Ishikawa (cell line): ENCODE measurements around the gene ACKR3.

Experiments used
- CEBPB ChIP-seq: IDR thresholded peaks from 2 replicates; pipeline ENCODE4 v1.6.1; 2012
- CREB1 ChIP-seq: IDR thresholded peaks from 2 replicates; pipeline ENCODE4 v1.6.1; 2012; ENCODE audit warnings: low read depth
- EGR1 ChIP-seq: IDR thresholded peaks from 2 replicates; pipeline ENCODE4 v1.6.1; 2012
- EP300 ChIP-seq: IDR thresholded peaks from 2 replicates; pipeline ENCODE4 v1.6.1; 2012; ENCODE audit warnings: borderline replicate concordance
- FOXM1 ChIP-seq: IDR thresholded peaks from 2 replicates; pipeline ENCODE4 v1.6.1; 2012; ENCODE audit warnings: low read depth, borderline replicate concordance
- NFIC ChIP-seq: IDR thresholded peaks from 2 replicates; pipeline ENCODE4 v1.6.1; 2012
- RAD21 ChIP-seq: IDR thresholded peaks from 2 replicates; pipeline ENCODE4 v1.6.1; 2012; ENCODE audit warnings: low read depth
- TAF1 ChIP-seq: IDR thresholded peaks from 2 replicates; pipeline ENCODE4 v1.6.1; 2012; ENCODE audit warnings: low read depth, mild to moderate bottlenecking
- TCF12 ChIP-seq: IDR thresholded peaks from 2 replicates; pipeline ENCODE4 v1.6.1; 2012; ENCODE audit warnings: low read depth
- TEAD4 ChIP-seq: IDR thresholded peaks from 2 replicates; pipeline ENCODE4 v1.6.1; 2012
- YY1 ChIP-seq: IDR thresholded peaks from 2 replicates; pipeline ENCODE4 v1.6.1; 2012; ENCODE audit warnings: low read depth
- ZBTB7A ChIP-seq: IDR thresholded peaks from 2 replicates; pipeline ENCODE4 v1.6.1; 2012; ENCODE audit warnings: low read depth
- TF ChIP-seq, protein P1 (sequence below): IDR thresholded peaks from 2 replicates; pipeline ENCODE4 v1.6.1; 2012; ENCODE audit warnings: low read depth, mild to moderate bottlenecking
- TF ChIP-seq, protein P2 (sequence below): IDR thresholded peaks from 2 replicates; pipeline ENCODE4 v1.6.1; 2012
- TF ChIP-seq, protein P3 (sequence below): IDR thresholded peaks from 2 replicates; pipeline ENCODE4 v1.6.1; 2012

ACKR3 gene

DNA sequence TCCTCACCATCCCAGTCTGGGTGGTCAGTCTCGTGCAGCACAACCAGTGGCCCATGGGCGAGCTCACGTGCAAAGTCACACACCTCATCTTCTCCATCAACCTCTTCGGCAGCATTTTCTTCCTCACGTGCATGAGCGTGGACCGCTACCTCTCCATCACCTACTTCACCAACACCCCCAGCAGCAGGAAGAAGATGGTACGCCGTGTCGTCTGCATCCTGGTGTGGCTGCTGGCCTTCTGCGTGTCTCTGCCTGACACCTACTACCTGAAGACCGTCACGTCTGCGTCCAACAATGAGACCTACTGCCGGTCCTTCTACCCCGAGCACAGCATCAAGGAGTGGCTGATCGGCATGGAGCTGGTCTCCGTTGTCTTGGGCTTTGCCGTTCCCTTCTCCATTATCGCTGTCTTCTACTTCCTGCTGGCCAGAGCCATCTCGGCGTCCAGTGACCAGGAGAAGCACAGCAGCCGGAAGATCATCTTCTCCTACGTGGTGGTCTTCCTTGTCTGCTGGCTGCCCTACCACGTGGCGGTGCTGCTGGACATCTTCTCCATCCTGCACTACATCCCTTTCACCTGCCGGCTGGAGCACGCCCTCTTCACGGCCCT, 11.2 kb downstream of the ACKR3 start:
- TF ChIP-seq, protein P1, sequence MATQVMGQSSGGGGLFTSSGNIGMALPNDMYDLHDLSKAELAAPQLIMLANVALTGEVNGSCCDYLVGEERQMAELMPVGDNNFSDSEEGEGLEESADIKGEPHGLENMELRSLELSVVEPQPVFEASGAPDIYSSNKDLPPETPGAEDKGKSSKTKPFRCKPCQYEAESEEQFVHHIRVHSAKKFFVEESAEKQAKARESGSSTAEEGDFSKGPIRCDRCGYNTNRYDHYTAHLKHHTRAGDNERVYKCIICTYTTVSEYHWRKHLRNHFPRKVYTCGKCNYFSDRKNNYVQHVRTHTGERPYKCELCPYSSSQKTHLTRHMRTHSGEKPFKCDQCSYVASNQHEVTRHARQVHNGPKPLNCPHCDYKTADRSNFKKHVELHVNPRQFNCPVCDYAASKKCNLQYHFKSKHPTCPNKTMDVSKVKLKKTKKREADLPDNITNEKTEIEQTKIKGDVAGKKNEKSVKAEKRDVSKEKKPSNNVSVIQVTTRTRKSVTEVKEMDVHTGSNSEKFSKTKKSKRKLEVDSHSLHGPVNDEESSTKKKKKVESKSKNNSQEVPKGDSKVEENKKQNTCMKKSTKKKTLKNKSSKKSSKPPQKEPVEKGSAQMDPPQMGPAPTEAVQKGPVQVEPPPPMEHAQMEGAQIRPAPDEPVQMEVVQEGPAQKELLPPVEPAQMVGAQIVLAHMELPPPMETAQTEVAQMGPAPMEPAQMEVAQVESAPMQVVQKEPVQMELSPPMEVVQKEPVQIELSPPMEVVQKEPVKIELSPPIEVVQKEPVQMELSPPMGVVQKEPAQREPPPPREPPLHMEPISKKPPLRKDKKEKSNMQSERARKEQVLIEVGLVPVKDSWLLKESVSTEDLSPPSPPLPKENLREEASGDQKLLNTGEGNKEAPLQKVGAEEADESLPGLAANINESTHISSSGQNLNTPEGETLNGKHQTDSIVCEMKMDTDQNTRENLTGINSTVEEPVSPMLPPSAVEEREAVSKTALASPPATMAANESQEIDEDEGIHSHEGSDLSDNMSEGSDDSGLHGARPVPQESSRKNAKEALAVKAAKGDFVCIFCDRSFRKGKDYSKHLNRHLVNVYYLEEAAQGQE = no peak
- TF ChIP-seq FOXM1 (no peak), RAD21 (no peak), EGR1 (no peak), NFIC (no peak), TCF12 (no peak), EP300 (no peak)
- TF ChIP-seq, protein P2, sequence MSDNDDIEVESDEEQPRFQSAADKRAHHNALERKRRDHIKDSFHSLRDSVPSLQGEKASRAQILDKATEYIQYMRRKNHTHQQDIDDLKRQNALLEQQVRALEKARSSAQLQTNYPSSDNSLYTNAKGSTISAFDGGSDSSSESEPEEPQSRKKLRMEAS = no peak

DNA sequence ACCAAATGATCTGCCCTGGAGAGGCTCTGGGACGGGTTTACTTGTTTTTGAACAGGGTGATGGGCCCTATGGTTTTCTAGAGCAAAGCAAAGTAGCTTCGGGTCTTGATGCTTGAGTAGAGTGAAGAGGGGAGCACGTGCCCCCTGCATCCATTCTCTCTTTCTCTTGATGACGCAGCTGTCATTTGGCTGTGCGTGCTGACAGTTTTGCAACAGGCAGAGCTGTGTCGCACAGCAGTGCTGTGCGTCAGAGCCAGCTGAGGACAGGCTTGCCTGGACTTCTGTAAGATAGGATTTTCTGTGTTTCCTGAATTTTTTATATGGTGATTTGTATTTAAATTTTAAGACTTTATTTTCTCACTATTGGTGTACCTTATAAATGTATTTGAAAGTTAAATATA, 11.9 kb downstream of the ACKR3 start:
- TF ChIP-seq NFIC (no peak), FOXM1 (no peak), YY1 (no peak), TEAD4 (no peak)

DNA sequence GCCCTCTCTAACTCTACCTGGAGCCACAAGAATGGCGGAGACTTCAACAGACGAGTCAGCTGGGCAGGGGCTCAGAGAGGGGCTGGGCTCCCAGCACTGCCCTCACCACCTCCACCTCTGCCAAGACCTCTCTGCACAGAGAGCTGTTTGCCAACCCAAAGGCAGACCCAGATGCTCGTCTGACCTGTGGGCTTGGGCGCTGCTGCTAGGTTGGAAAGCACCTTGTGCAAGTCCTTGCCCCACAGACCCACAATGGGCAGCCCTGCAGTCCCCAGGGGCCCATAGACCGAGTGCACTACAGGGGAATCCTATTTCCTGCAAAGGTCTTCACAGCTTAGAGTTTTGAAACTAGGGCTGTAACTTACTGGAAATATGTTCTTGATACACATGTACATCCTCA, 13.3 kb downstream of the ACKR3 start:
- TF ChIP-seq, protein P1 = no peak
- TF ChIP-seq EP300 = no peak
- TF ChIP-seq, protein P2 = no peak
- TF ChIP-seq, protein P3, sequence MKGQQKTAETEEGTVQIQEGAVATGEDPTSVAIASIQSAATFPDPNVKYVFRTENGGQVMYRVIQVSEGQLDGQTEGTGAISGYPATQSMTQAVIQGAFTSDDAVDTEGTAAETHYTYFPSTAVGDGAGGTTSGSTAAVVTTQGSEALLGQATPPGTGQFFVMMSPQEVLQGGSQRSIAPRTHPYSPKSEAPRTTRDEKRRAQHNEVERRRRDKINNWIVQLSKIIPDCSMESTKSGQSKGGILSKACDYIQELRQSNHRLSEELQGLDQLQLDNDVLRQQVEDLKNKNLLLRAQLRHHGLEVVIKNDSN = no peak
- no peak for TF ChIP-seq YY1
- TF ChIP-seq CEBPB = no peak
- no peak for TF ChIP-seq NFIC
- no peak for TF ChIP-seq FOXM1
- TF ChIP-seq EGR1 = no peak
- no peak for TF ChIP-seq RAD21
- TF ChIP-seq CREB1 = no peak
- TF ChIP-seq ZBTB7A = no peak
- no peak for TF ChIP-seq TEAD4
- no peak for TF ChIP-seq TCF12
- TF ChIP-seq TAF1 = no peak

DNA sequence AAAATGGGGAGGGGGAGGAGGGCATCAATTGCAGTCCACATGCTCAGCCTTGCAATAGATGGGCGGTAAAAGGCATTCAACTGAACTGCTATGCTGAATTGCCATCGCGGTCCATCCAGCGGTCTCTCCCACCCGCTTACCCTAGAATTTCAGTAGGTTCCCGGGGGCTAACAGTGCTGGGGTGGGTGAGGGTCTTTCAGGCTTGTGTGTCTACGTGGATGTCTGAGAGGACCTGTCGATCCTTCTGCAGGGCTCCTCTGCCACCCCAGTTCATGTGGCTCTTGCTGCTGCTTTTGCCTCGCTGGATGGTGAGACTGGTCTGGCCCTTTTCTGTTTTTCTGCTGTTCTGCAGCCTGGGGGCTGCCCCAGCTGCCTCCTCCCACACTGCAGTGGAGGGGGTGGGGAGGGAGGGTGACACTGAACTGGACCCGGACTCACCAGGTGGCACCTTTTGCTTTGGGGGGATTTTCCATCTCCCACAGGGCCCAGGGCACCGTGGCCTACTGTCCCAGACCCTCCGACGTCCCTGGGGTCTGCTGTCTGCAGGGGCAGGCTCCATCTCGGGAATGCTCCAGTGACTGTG, 14.1 kb downstream of the ACKR3 start:
- TF ChIP-seq EP300 (no peak), TAF1 (no peak), EGR1 (no peak), RAD21 (no peak), NFIC (no peak)
- TF ChIP-seq, protein P3 = no peak
- TF ChIP-seq, protein P1 = no peak
